Sigmoid colon (tissue), 7 donors: ENCODE measurements around the gene NPIPA1. TPM values are rescaled to one million over a fixed set of nuclear protein-coding genes. Genes with fewer than 3 reads are reported as not detected.
"Not testable (repeated sequence)": the region's sequence is repeated elsewhere in the genome, so short reads cannot be mapped to it uniquely, and the experiment has no call there.

Source experiments
- DNase-seq: peaks from one replicate; pipeline ENCODE4 v3.0.0-alpha.2; 2019
- H3K27ac ChIP-seq, 4 donors: fragments of 200-600 bp; sonication (generic); one replicate each; pipeline ENCODE4 v1.5.1; 2016 to 2019; ENCODE audit warnings: mild to moderate bottlenecking in 1 of 4
- H3K27me3 ChIP-seq, 3 donors: fragments of 200-600 bp; sonication (generic); one replicate each; pipeline ENCODE4 v1.5.1; 2019; ENCODE audit warnings: mild to moderate bottlenecking in 1 of 3
- H3K36me3 ChIP-seq, 4 donors: fragments of 200-600 bp; sonication (generic); one replicate each; pipeline ENCODE4 v1.5.1; 2016 to 2019
- H3K4me1 ChIP-seq, 4 donors: fragments of 200-600 bp; sonication (generic); one replicate each; pipeline ENCODE4 v1.5.1; 2017 to 2019
- H3K4me3 ChIP-seq, 4 donors: fragments of 200-600 bp; sonication (generic); one replicate each; pipeline ENCODE4 v1.5.1; 2017 to 2019; ENCODE audit warnings: mild to moderate bottlenecking in 2 of 4, moderate library complexity in 1 of 4
- H3K9me3 ChIP-seq, 4 donors: fragments of 200-600 bp in 3 of 4; sonication (generic) in 3 of 4; one replicate each; pipeline versions ENCODE4 v1.5.1 to v1.6.1; 2013 to 2019
- CTCF ChIP-seq, 4 experiments: fragments of 450-650 bp in 3 of 4; fragments of 200-600 bp in 1 of 4; IDR thresholded peaks; one replicate each; pipeline ENCODE4 v1.5.1; 2016 to 2019; ENCODE audit warnings: antibody characterized with exemption in 4 of 4, mild to moderate bottlenecking in 3 of 4, moderate library complexity in 2 of 4
- EP300 ChIP-seq, 4 donors: sonication (generic); formaldehyde crosslinking; IDR thresholded peaks; one replicate each; pipeline ENCODE4 v1.6.1; 2017; ENCODE audit warnings: antibody characterized with exemption in 4 of 4
- POLR2A ChIP-seq, 2 donors: fragments of 450-650 bp; IDR thresholded peaks; one replicate each; pipeline ENCODE4 v1.6.1; 2016; ENCODE audit warnings: antibody characterized with exemption in 2 of 2, mild to moderate bottlenecking in 2 of 2, moderate library complexity in 2 of 2
- POLR2AphosphoS5 ChIP-seq, 4 donors: sonication (generic); formaldehyde crosslinking; IDR thresholded peaks; one replicate each; pipeline ENCODE4 v1.6.1; 2017; ENCODE audit warnings: antibody characterized with exemption in 4 of 4
- WGBS, 2 donors: extraction: QIAGEN DNeasy Blood & Tissue Kit; methylation state at CpG; one replicate each; pipeline ENCODE4 v1.1.7; 2013; 5-methylcytosine and 5-hydroxymethylcytosine counted together
- intact Hi-C: fragments of 100-400 bp; cut with DNase I; formaldehyde crosslinking; loops from one replicate; pipeline ENCODE4 v1.15.1; 2023
- polyA plus RNA-seq, 3 donors: library from polyadenylated mRNA; stranded (reverse); fragments of 200-250 nt; gene quantifications; one replicate each; pipeline ENCODE4 v1.2.3, GENCODE V29; 2013
- total RNA-seq, 4 donors: library from RNA; depleted of rRNA; stranded (reverse); fragments of >200 nt; gene quantifications; one replicate each; pipeline ENCODE4 v1.1.0, GENCODE V29; 2016
- donor health status: healthy with polysubstance abuse.
- donor health status: Bipolar disorder and iron deficiency.
- donor health status: healthy.

Gene NPIPA1
- total and polyA plus RNA-seq, 7 donors: 8.1 to 152 (median 51.4) TPM

GRCh38 chr16:14932581-14933375 is 4.5 kb upstream of the NPIPA1 start:
- H3K36me3 ChIP-seq, H3K27ac ChIP-seq, DNase-seq, H3K9me3 ChIP-seq, H3K4me1 ChIP-seq, H3K27me3 ChIP-seq, H3K4me3 ChIP-seq, intact Hi-C loops: not testable (repeated sequence)
- WGBS, 2 donors: 97 to 98% methylated on average over 28 to 29 of the region's 47 CpGs

- H3K27ac ChIP-seq, H3K4me3 ChIP-seq, H3K36me3 ChIP-seq, H3K9me3 ChIP-seq, DNase-seq, intact Hi-C loops, H3K4me1 ChIP-seq, H3K27me3 ChIP-seq: not testable (repeated sequence)
- 84 to 85% methylated on average over 6 of the region's 9 CpGs for WGBS, 2 donors
Measured at GRCh38 chr16:14937994-14938393, 751 bp downstream of the NPIPA1 start.

- not testable (repeated sequence) for H3K27ac ChIP-seq
Measured at GRCh38 chr16:14942686-14943085, 5.4 kb downstream of the NPIPA1 start.

GRCh38 chr16:14955546-14956231 is 18.4 kb downstream of the NPIPA1 start:
- H3K27ac ChIP-seq: no peak overlapping the region
- WGBS, 2 donors: 94 to 95% methylated on average over 16 of the region's 16 CpGs
- H3K9me3 ChIP-seq: no peaks in the 10 kb centered on the region
- no peak overlapping the region for H3K4me3 ChIP-seq
- intact Hi-C loops: no loop called here
- DNase-seq: no peak
- peaks cover 0 to 8% (median 2%) of the 10 kb centered on the region in 4 donors for H3K4me1 ChIP-seq
- H3K27me3 ChIP-seq: no peaks in the 10 kb centered on the region
- no peak for TF ChIP-seq POLR2A (IDR thresholded peaks at IDR 0.05)
- TF ChIP-seq POLR2AphosphoS5 (IDR thresholded peaks at IDR 0.05): peak in 1 of 4 donors; percentile 20
- TF ChIP-seq EP300 (IDR thresholded peaks at IDR 0.05): no peak
- TF ChIP-seq CTCF (IDR thresholded peaks at IDR 0.05): no peak
- H3K36me3 ChIP-seq: no peaks in the 10 kb centered on the region

More at GRCh38 chr16:14942686-14943085, 5.4 kb downstream of the NPIPA1 start:
- intact Hi-C loops, H3K36me3 ChIP-seq, H3K4me3 ChIP-seq, H3K27me3 ChIP-seq, DNase-seq, H3K4me1 ChIP-seq, H3K9me3 ChIP-seq: not testable (repeated sequence)
- 37 to 52% methylated on average over 3 of the region's 3 CpGs for WGBS, 2 donors

- 94% methylated on average over 28 of the region's 28 CpGs for WGBS, 2 donors
- H3K27ac ChIP-seq: no peak overlapping the region
- no peaks in the 10 kb centered on the region for H3K27me3 ChIP-seq
- no peak overlapping the region for H3K4me3 ChIP-seq
- peaks cover 0 to 8% (median 2%) of the 10 kb centered on the region in 4 donors for H3K4me1 ChIP-seq
- intact Hi-C loops: no loop called here
- H3K36me3 ChIP-seq: no peaks in the 10 kb centered on the region
- no peaks in the 10 kb centered on the region for H3K9me3 ChIP-seq
- TF ChIP-seq EP300 (IDR thresholded peaks at IDR 0.05) (no peak), POLR2AphosphoS5 (IDR thresholded peaks at IDR 0.05) (no peak), CTCF (IDR thresholded peaks at IDR 0.05) (no peak), POLR2A (IDR thresholded peaks at IDR 0.05) (no peak)
- DNase-seq: no peak
Measured at GRCh38 chr16:14957576-14958322, 20.5 kb downstream of the NPIPA1 start.

- no peak overlapping the region for H3K4me3 ChIP-seq
- H3K4me1 ChIP-seq: peaks cover 0 to 8% (median 2%) of the 10 kb centered on the region in 4 donors
- 91% methylated on average over 4 of the region's 4 CpGs for WGBS, 2 donors
- TF ChIP-seq POLR2AphosphoS5 (IDR thresholded peaks at IDR 0.05) (no peak), EP300 (IDR thresholded peaks at IDR 0.05) (no peak), POLR2A (IDR thresholded peaks at IDR 0.05) (no peak), CTCF (IDR thresholded peaks at IDR 0.05) (no peak)
- no peak for DNase-seq
- H3K27me3 ChIP-seq: no peaks in the 10 kb centered on the region
- H3K27ac ChIP-seq: no peak overlapping the region
- H3K36me3 ChIP-seq: no peaks in the 10 kb centered on the region
- intact Hi-C loops: no loop called here
- no peaks in the 10 kb centered on the region for H3K9me3 ChIP-seq
Measured at GRCh38 chr16:14958323-14958600, 21.0 kb downstream of the NPIPA1 start.
